Measurements from ENCODE around the gene CELA3B. TPM values are rescaled to one million over a fixed set of nuclear protein-coding genes. Genes with fewer than 3 reads are reported as not detected.

Gene CELA3B
- total and polyA plus RNA-seq, 2 experiments from 2014 or later = 0.33 TPM; not detected in 1

- Histone ChIP-seq H4K20me1 (ENCODE audit: insufficient read depth, poor library complexity, severe bottlenecking) (no peaks in the 10 kb centered on the region), H3K79me2 (no peaks in the 10 kb centered on the region), H3K27me3 (no peaks in the 10 kb centered on the region), H3K9me3 (ENCODE audit: low read depth) (no peaks in the 10 kb centered on the region), H3K4me1 (ENCODE audit: insufficient read depth) (no peaks in the 10 kb centered on the region), H3K36me3 (replicated peaks; ENCODE audit: insufficient read depth, low read depth) (no peaks in the 10 kb centered on the region), H2AFZ (no peak overlapping the region), H3K4me2 (no peak overlapping the region), H3K27ac (no peak overlapping the region), H3K4me3 (no peak overlapping the region), H3K9me2 (replicated peaks; ENCODE audit: insufficient read depth) (no peaks in the 10 kb centered on the region)
- TF ChIP-seq EZH2 (IDR thresholded peaks at IDR 0.05; ENCODE audit: borderline replicate concordance) (no peak), EZH2phosphoT487 (IDR thresholded peaks at IDR 0.05; ENCODE audit: low read depth, severe bottlenecking, unreplicated experiment) (no peak)
- TF ChIP-seq, protein P1, sequence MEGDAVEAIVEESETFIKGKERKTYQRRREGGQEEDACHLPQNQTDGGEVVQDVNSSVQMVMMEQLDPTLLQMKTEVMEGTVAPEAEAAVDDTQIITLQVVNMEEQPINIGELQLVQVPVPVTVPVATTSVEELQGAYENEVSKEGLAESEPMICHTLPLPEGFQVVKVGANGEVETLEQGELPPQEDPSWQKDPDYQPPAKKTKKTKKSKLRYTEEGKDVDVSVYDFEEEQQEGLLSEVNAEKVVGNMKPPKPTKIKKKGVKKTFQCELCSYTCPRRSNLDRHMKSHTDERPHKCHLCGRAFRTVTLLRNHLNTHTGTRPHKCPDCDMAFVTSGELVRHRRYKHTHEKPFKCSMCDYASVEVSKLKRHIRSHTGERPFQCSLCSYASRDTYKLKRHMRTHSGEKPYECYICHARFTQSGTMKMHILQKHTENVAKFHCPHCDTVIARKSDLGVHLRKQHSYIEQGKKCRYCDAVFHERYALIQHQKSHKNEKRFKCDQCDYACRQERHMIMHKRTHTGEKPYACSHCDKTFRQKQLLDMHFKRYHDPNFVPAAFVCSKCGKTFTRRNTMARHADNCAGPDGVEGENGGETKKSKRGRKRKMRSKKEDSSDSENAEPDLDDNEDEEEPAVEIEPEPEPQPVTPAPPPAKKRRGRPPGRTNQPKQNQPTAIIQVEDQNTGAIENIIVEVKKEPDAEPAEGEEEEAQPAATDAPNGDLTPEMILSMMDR (IDR thresholded peaks at IDR 0.05; ENCODE audit: poor library complexity) = no peak
- DNase-seq (ENCODE audit: low spot score) = no peak
- WGBS (ENCODE audit: low lambda C conversion rate, missing lambda C conversion rate) = 96% methylated on average over 7 of the region's 7 CpGs
These were observed 26.1 kb upstream of the CELA3B start for GRCh38 chr1:21950734-21951133.

- no peaks in the 10 kb centered on the region for H3K9me2 ChIP-seq (replicated peaks; ENCODE audit: insufficient read depth)
- H3K36me3 ChIP-seq (replicated peaks; ENCODE audit: insufficient read depth, low read depth) = no peaks in the 10 kb centered on the region
- TF ChIP-seq EZH2phosphoT487 (IDR thresholded peaks at IDR 0.05; ENCODE audit: low read depth, severe bottlenecking, unreplicated experiment) (no peak), EZH2 (IDR thresholded peaks at IDR 0.05; ENCODE audit: borderline replicate concordance) (no peak)
- TF ChIP-seq, protein P1 (IDR thresholded peaks at IDR 0.05; ENCODE audit: poor library complexity) = no peak
- H2AFZ ChIP-seq = no peak overlapping the region
- H4K20me1 ChIP-seq (ENCODE audit: insufficient read depth, poor library complexity, severe bottlenecking) = no peaks in the 10 kb centered on the region
- peaks cover under 1% of the 10 kb centered on the region for H3K4me1 ChIP-seq (ENCODE audit: insufficient read depth)
- no peak overlapping the region for H3K4me3 ChIP-seq
- no peaks in the 10 kb centered on the region for H3K79me2 ChIP-seq
- H3K9me3 ChIP-seq (ENCODE audit: low read depth) = no peaks in the 10 kb centered on the region
- WGBS (ENCODE audit: low lambda C conversion rate, missing lambda C conversion rate) = 86% methylated on average over 12 of the region's 12 CpGs
- H3K27me3 ChIP-seq = no peaks in the 10 kb centered on the region
- DNase-seq (ENCODE audit: low spot score) = no peak
- H3K4me2 ChIP-seq = no peak overlapping the region
- H3K27ac ChIP-seq = no peak overlapping the region
These were observed 25.5 kb upstream of the CELA3B start for GRCh38 chr1:21951226-21951870.

DNA sequence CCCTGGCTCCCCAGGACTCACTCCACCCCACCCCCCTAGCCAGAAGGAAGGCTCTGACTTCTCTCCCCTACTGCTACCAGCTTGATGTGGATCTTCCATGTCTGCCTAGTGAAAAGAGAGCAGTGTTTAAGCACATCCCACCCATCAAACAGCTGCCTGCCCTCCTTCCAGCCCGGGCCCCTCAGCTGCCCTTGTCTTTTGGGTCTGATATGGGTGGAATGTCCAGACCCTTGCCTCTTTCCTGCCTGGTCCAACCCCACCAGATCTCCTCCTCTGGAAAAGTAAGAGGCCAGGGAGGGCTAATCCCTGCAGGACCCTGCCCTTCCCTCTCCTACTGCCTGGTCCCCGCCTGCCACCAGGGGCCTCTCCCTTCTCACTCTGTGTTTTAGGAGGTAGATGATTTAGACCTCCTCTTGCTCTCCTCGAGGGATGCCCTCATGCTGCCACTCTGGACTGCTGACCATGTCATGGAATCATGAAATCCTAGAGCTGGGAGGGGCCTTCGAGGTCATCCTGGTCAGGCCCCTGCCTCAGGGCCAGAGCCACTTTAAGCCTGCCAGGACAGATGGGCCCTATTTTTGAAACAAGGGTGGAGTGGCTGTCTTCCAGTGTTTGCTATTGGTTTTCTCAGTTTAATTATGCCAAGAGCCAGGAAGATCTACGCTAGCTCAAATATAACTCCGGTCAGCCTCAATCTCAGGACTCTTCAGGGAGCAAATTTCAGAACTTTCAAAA is 23.9 kb upstream of the CELA3B start:
- Histone ChIP-seq H3K9me2 (replicated peaks; ENCODE audit: insufficient read depth) (no peaks in the 10 kb centered on the region), H3K9me3 (ENCODE audit: low read depth) (no peaks in the 10 kb centered on the region), H3K27ac (no peak overlapping the region), H3K4me1 (ENCODE audit: insufficient read depth) (peaks cover 11% of the 10 kb centered on the region), H3K36me3 (replicated peaks; ENCODE audit: insufficient read depth, low read depth) (no peaks in the 10 kb centered on the region), H2AFZ (no peak overlapping the region), H3K79me2 (no peaks in the 10 kb centered on the region), H3K27me3 (no peaks in the 10 kb centered on the region), H3K4me2 (no peak overlapping the region), H3K4me3 (no peak overlapping the region), H4K20me1 (ENCODE audit: insufficient read depth, poor library complexity, severe bottlenecking) (no peaks in the 10 kb centered on the region)
- TF ChIP-seq, protein P1 (IDR thresholded peaks at IDR 0.05; ENCODE audit: poor library complexity) = no peak
- TF ChIP-seq EZH2phosphoT487 (IDR thresholded peaks at IDR 0.05; ENCODE audit: low read depth, severe bottlenecking, unreplicated experiment) = no peak
- no peak for TF ChIP-seq EZH2 (IDR thresholded peaks at IDR 0.05; ENCODE audit: borderline replicate concordance)
- 83% methylated on average over 6 of the region's 6 CpGs for WGBS (ENCODE audit: low lambda C conversion rate, missing lambda C conversion rate)
- no peak for DNase-seq (ENCODE audit: low spot score)

All from hepatocyte (in vitro differentiated cells).